Kidney (tissue), 14 donors: ENCODE data around the gene GK. TPM values are rescaled to one million over a fixed set of nuclear protein-coding genes. Genes with fewer than 3 reads are reported as not detected.
A peak's percentile ranks its signal among the peaks of the same experiment; 100 is the strongest.

Experiments
- DNase-seq, 5 donors: peaks; one replicate each; pipeline ENCODE4 v3.0.0-alpha.2; 2013 to 2020
- FAIRE-seq: peaks from 2 replicates; lab custom pipeline; 2012; peaks lifted over from hg19 to GRCh38; lab: Jason Lieb, UNC
- H3K27ac ChIP-seq, 2 donors: one replicate each; pipeline ENCODE4 v1.7.0; 2013; ENCODE audit warnings: low read depth in 2 of 2, low read length in 2 of 2, inconsistent platforms in 1 of 2
- H3K27me3 ChIP-seq: one replicate; pipeline ENCODE4 v1.7.1; 2013; ENCODE audit warnings: low read length, inconsistent platforms; ENCODE audit not compliant: control insufficient read depth, insufficient read depth
- H3K36me3 ChIP-seq, 3 donors: one replicate each; pipeline versions ENCODE4 v1.7.0 to v1.7.1; 2013; ENCODE audit warnings: low read length in 3 of 3, control low read depth in 1 of 3, inconsistent platforms in 1 of 3; ENCODE audit not compliant: insufficient read depth in 3 of 3, control insufficient read depth in 2 of 3
- H3K4me1 ChIP-seq, 3 donors: one replicate each; pipeline versions ENCODE4 v1.7.0 to v1.7.1; 2013; ENCODE audit warnings: low read length in 3 of 3, inconsistent platforms in 1 of 3, low read depth in 1 of 3; ENCODE audit not compliant: control insufficient read depth in 2 of 3, insufficient read depth in 2 of 3
- H3K4me3 ChIP-seq, 3 donors: one replicate each; pipeline versions ENCODE4 v1.7.0 to v1.8.1; 2013; ENCODE audit warnings: low read length in 3 of 3, control low read depth in 1 of 3, inconsistent platforms in 1 of 3
- H3K9ac ChIP-seq, 3 donors: one replicate each; pipeline versions ENCODE4 v1.7.0 to v1.7.1; 2013; ENCODE audit warnings: low read length in 3 of 3, control low read depth in 1 of 3, inconsistent platforms in 1 of 3
- H3K9me3 ChIP-seq, 3 donors: one replicate each; pipeline versions ENCODE4 v1.7.0 to v1.7.1; 2013; ENCODE audit warnings: low read length in 3 of 3, control low read depth in 1 of 3, inconsistent platforms in 1 of 3; ENCODE audit not compliant: control insufficient read depth in 2 of 3, insufficient read depth in 1 of 3
- intact Hi-C: fragments of 100-400 bp; cut with DNase I; formaldehyde crosslinking; loops from one replicate; pipeline ENCODE4 v1.11.1; 2022
- polyA plus RNA-seq: library from polyadenylated mRNA; stranded (reverse); fragments of 350-450 nt; fragmentation: Illumina TruSeq; extraction: RNeasy Lipid Tissue Mini Kit (QIAGEN cat#74804); gene quantifications from one replicate; pipeline ENCODE4 v1.2.3, GENCODE V29; 2014; ENCODE audit warnings: low read depth, low replicate concordance; ENCODE audit not compliant: insufficient read depth
- total RNA-seq: library from RNA; stranded (reverse); fragmentation: NEBNext Ultra II Directional; extraction: Animal tissue kit (Norgen Biotek cat#: 25700); gene quantifications from one replicate; pipeline ENCODE4 v1.2.1, GENCODE V29; 2021
- TF ChIP-seq, protein P1 (sequence below): IDR thresholded peaks from 3 replicates; pipeline ENCODE4 v1.5.1; 2012; ENCODE audit warnings: mild to moderate bottlenecking, moderate library complexity, borderline replicate concordance; ENCODE audit not compliant: insufficient read depth; ENCODE audit errors: extremely low read depth
- donor health status: control.
- donor health status: control.
- donor health status: control.
- donor health status: control.
- donor health status: control.
- donor health status: DM: yes; HTN: yes; CAD: no.
- donor health status: Normal renal cell carcinoma (clear cell type).

Gene GK
- total and polyA plus RNA-seq, 2 donors from 2014 or later, result 12.5 to 73.8 TPM

- Histone ChIP-seq H3K4me3 (no peak overlapping the region), H3K9me3 (no peaks in the 10 kb centered on the region), H3K36me3 (no peaks in the 10 kb centered on the region), H3K27me3 (no peaks in the 10 kb centered on the region), H3K9ac (no peak overlapping the region), H3K4me1 (no peaks in the 10 kb centered on the region), H3K27ac (no peak overlapping the region)
- intact Hi-C loops, result no loop called here
- DNase-seq (no peak), FAIRE-seq (no peak)
- TF ChIP-seq, protein P1, sequence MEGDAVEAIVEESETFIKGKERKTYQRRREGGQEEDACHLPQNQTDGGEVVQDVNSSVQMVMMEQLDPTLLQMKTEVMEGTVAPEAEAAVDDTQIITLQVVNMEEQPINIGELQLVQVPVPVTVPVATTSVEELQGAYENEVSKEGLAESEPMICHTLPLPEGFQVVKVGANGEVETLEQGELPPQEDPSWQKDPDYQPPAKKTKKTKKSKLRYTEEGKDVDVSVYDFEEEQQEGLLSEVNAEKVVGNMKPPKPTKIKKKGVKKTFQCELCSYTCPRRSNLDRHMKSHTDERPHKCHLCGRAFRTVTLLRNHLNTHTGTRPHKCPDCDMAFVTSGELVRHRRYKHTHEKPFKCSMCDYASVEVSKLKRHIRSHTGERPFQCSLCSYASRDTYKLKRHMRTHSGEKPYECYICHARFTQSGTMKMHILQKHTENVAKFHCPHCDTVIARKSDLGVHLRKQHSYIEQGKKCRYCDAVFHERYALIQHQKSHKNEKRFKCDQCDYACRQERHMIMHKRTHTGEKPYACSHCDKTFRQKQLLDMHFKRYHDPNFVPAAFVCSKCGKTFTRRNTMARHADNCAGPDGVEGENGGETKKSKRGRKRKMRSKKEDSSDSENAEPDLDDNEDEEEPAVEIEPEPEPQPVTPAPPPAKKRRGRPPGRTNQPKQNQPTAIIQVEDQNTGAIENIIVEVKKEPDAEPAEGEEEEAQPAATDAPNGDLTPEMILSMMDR, result no peak
Measured at GRCh38 chrX:30612250-30612655, 41.0 kb upstream of the GK start.

DNA sequence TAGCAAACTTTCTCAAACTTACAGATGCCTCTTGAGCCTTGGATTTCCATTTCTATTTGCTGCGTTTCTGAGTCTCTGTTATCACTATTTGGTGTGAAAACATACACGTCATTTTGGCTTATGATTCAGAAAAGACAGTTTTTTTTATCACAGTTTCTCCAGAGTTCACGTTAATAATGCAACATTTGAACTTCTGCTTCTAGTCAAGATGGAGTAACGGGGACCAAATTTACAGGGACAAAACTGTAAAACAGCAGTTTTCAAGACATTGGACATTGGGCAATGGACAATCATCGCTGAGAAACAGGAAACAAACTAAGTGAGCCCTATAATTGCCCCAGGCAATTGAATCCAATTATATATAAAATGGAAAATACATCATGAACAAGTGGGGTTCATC lies 39.5 kb upstream of the GK start:
- TF ChIP-seq, protein P1, result no peak
- Histone ChIP-seq H3K27ac (no peak overlapping the region), H3K27me3 (no peaks in the 10 kb centered on the region), H3K9me3 (no peaks in the 10 kb centered on the region), H3K4me3 (no peak overlapping the region), H3K4me1 (no peaks in the 10 kb centered on the region), H3K9ac (no peak overlapping the region), H3K36me3 (no peaks in the 10 kb centered on the region)
- intact Hi-C loops, result no loop called here
- FAIRE-seq (no peak), DNase-seq (no peak)

DNA sequence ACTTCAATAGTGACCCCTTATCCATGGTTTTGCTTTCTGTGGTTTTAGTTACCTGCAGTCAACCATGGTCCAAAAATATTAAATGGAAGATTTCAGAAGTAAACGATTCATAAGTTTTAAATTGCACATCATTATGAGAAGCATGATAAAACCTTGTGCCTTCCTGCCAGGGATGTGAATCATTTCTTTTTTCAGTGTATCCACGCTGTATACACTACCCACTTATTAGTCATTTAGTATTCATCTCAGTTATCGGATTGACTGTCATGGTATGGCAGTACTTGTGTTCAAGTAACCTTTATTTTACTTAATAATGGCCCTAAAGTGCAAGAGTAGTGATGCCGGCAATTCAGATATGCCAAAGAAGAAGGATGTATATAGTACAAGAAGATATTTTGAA lies 38.0 kb upstream of the GK start:
- Histone ChIP-seq H3K36me3 (no peaks in the 10 kb centered on the region), H3K27me3 (no peaks in the 10 kb centered on the region), H3K9me3 (no peaks in the 10 kb centered on the region), H3K9ac (no peak overlapping the region), H3K4me1 (no peaks in the 10 kb centered on the region), H3K27ac (no peak overlapping the region), H3K4me3 (no peak overlapping the region)
- DNase-seq (no peak), FAIRE-seq (no peak)
- TF ChIP-seq, protein P1, result no peak
- intact Hi-C loops, result no loop called here

- TF ChIP-seq, protein P1, result peak; percentile 23
- H3K4me3 ChIP-seq, result no peak overlapping the region
- FAIRE-seq, result no peak
- H3K4me1 ChIP-seq, result no peaks in the 10 kb centered on the region
- no peak overlapping the region for H3K9ac ChIP-seq
- intact Hi-C loops, result no loop called here
- H3K27me3 ChIP-seq, result no peaks in the 10 kb centered on the region
- DNase-seq, result no peak
- no peaks in the 10 kb centered on the region for H3K9me3 ChIP-seq
- H3K27ac ChIP-seq, result no peak overlapping the region
- H3K36me3 ChIP-seq, result no peaks in the 10 kb centered on the region
Measured at GRCh38 chrX:30618160-30618765, 35.0 kb upstream of the GK start.
